Fibroblast of gingiva (primary cell): ENCODE measurements around the gene CDC42.

Source experiments
- DNase-seq: peaks from one replicate; pipeline ENCODE4 v3.0.0-alpha.2; 2011; ENCODE audit warnings: low read depth

CDC42 gene

GRCh38 chr1:22131062-22131461, 78.6 kb downstream of the CDC42 start:
- no peak for DNase-seq

- DNase-seq, result no peak
Observed at GRCh38 chr1:22131875-22132486, 79.5 kb downstream of the CDC42 start.

GRCh38 chr1:22132517-22133235, 80.2 kb downstream of the CDC42 start:
- peak; percentile 63 for DNase-seq

- DNase-seq, result no peak
Observed at GRCh38 chr1:22133247-22133930, 80.9 kb downstream of the CDC42 start.

GRCh38 chr1:22133931-22134324, 81.4 kb downstream of the CDC42 start:
- no peak for DNase-seq

- DNase-seq, result no peak
Observed at GRCh38 chr1:22137004-22137720, 84.7 kb downstream of the CDC42 start.

GRCh38 chr1:22139066-22139594, 86.6 kb downstream of the CDC42 start:
- DNase-seq, result no peak

- no peak for DNase-seq
Observed at GRCh38 chr1:22139817-22140216, 87.3 kb downstream of the CDC42 start.
